GM04504 (cell line): Measurements from ENCODE around the gene PEMT.

Source experiments
- DNase-seq: peaks from one replicate; pipeline ENCODE4 v3.0.0-alpha.2; 2012; ENCODE audit warnings: low read depth

Gene PEMT

GRCh38 chr17:17553217-17554195 is 38.0 kb downstream of the PEMT start:
- DNase-seq, result no peak

- no peak for DNase-seq
Observed at GRCh38 chr17:17552351-17553216, 38.9 kb downstream of the PEMT start.

GRCh38 chr17:17551361-17551760 is 40.1 kb downstream of the PEMT start:
- DNase-seq, result no peak

- DNase-seq, result no peak
Observed at GRCh38 chr17:17549732-17550366, 41.7 kb downstream of the PEMT start.

- no peak for DNase-seq
Observed at GRCh38 chr17:17548044-17548443, 43.5 kb downstream of the PEMT start.

- DNase-seq, result no peak
Observed at GRCh38 chr17:17547210-17547764, 44.2 kb downstream of the PEMT start.

GRCh38 chr17:17546399-17547185 is 44.9 kb downstream of the PEMT start:
- no peak for DNase-seq

- DNase-seq, result no peak
Observed at GRCh38 chr17:17545984-17546383, 45.5 kb downstream of the PEMT start.

GRCh38 chr17:17545031-17545820 is 46.3 kb downstream of the PEMT start:
- DNase-seq, result peak; percentile 28

GRCh38 chr17:17542906-17543635 is 48.4 kb downstream of the PEMT start:
- no peak for DNase-seq

GRCh38 chr17:17541640-17542001 is 49.9 kb downstream of the PEMT start:
- DNase-seq, result no peak

- DNase-seq, result no peak
Observed at GRCh38 chr17:17540935-17541639, 50.4 kb downstream of the PEMT start.

GRCh38 chr17:17540278-17540906 is 51.1 kb downstream of the PEMT start:
- DNase-seq, result no peak

GRCh38 chr17:17539591-17539990 is 51.9 kb downstream of the PEMT start:
- DNase-seq, result no peak

GRCh38 chr17:17538417-17539391 is 52.8 kb downstream of the PEMT start:
- no peak for DNase-seq

- DNase-seq, result no peak
Observed at GRCh38 chr17:17537311-17538099, 54.0 kb downstream of the PEMT start.

GRCh38 chr17:17536702-17537101 is 54.8 kb downstream of the PEMT start:
- no peak for DNase-seq
